K562 (cell line): ENCODE measurements around the gene WDR55. TPM values are rescaled to one million over a fixed set of nuclear protein-coding genes. Genes with fewer than 3 reads are reported as not detected.

Source experiments
- RBM22 ChIP-seq: fragments of 200-400 bp; formaldehyde crosslinking; IDR thresholded peaks from 2 replicates; pipeline ENCODE4 v1.6.1; 2018; ENCODE audit warnings: low read length, low read depth; ENCODE audit not compliant: poor library complexity, severe bottlenecking
- XRCC3 ChIP-seq: fragments of 450-650 bp; IDR thresholded peaks from 2 replicates; pipeline ENCODE4 v1.6.1; 2017; ENCODE audit warnings: mild to moderate bottlenecking, moderate library complexity
- polyA plus RNA-seq, 8 experiments: library from polyadenylated mRNA; depleted of rRNA in 4 of 8; stranded (reverse) in 5 of 8; unstranded in 3 of 8; fragments of >200 nt; fragmentation: Nextera tagmentation in 2 of 8; fragmentation: Illumina TruSeq in 1 of 8; extraction: Ambion mirVana in 2 of 8; extraction: Trizol in 1 of 8; gene quantifications; 2 replicates each; pipeline versions ENCODE4 v1.2.1 to v1.2.3, GENCODE V29; 2011 to 2014; ENCODE audit warnings: inconsistent platforms in 1 of 8, missing spikeins in 1 of 8
- total RNA-seq, 7 experiments: library from RNA; depleted of rRNA in 6 of 7; stranded (reverse); fragments of >200 nt in 6 of 7; fragmentation: Illumina TruSeq in 2 of 7; extraction: Trizol in 2 of 7; gene quantifications; 2 replicates each; pipeline versions ENCODE4 v1.2.1 to v1.2.3, GENCODE V29; 2011 to 2021; ENCODE audit warnings: low replicate concordance in 1 of 7
- TF ChIP-seq, protein P1 (sequence below): IDR thresholded peaks from 2 replicates; pipeline ENCODE4 v1.6.1; 2011; ENCODE audit warnings: borderline replicate concordance, low read depth, mild to moderate bottlenecking, moderate library complexity, low read length; ENCODE audit not compliant: insufficient read depth, poor library complexity, severe bottlenecking
- TF ChIP-seq, protein P2 (sequence below): fragments of 250-450 bp; sonication (Bioruptor Pico); IDR thresholded peaks from 2 replicates; pipeline ENCODE4 v1.4.0; 2020
- TF ChIP-seq, protein P3 (sequence below): fragments of 450-650 bp; IDR thresholded peaks from 2 replicates; pipeline ENCODE4 v1.6.1; 2016; ENCODE audit warnings: mild to moderate bottlenecking, moderate library complexity

The WDR55 gene
- total and polyA plus RNA-seq, 9 of the 15 experiments (the other 6 are each of a cell fraction or from before 2014, with no cell fraction given), result 5.2 to 45.0 (median 29.3) TPM

- TF ChIP-seq, protein P1, sequence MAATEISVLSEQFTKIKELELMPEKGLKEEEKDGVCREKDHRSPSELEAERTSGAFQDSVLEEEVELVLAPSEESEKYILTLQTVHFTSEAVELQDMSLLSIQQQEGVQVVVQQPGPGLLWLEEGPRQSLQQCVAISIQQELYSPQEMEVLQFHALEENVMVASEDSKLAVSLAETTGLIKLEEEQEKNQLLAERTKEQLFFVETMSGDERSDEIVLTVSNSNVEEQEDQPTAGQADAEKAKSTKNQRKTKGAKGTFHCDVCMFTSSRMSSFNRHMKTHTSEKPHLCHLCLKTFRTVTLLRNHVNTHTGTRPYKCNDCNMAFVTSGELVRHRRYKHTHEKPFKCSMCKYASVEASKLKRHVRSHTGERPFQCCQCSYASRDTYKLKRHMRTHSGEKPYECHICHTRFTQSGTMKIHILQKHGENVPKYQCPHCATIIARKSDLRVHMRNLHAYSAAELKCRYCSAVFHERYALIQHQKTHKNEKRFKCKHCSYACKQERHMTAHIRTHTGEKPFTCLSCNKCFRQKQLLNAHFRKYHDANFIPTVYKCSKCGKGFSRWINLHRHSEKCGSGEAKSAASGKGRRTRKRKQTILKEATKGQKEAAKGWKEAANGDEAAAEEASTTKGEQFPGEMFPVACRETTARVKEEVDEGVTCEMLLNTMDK, result no peak
- TF ChIP-seq, protein P2, sequence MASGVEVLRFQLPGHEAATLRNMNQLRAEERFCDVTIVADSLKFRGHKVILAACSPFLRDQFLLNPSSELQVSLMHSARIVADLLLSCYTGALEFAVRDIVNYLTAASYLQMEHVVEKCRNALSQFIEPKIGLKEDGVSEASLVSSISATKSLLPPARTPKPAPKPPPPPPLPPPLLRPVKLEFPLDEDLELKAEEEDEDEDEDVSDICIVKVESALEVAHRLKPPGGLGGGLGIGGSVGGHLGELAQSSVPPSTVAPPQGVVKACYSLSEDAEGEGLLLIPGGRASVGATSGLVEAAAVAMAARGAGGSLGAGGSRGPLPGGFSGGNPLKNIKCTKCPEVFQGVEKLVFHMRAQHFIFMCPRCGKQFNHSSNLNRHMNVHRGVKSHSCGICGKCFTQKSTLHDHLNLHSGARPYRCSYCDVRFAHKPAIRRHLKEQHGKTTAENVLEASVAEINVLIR, result no peak; the same call in 1 of the 2 replicates
- TF ChIP-seq, protein P3, sequence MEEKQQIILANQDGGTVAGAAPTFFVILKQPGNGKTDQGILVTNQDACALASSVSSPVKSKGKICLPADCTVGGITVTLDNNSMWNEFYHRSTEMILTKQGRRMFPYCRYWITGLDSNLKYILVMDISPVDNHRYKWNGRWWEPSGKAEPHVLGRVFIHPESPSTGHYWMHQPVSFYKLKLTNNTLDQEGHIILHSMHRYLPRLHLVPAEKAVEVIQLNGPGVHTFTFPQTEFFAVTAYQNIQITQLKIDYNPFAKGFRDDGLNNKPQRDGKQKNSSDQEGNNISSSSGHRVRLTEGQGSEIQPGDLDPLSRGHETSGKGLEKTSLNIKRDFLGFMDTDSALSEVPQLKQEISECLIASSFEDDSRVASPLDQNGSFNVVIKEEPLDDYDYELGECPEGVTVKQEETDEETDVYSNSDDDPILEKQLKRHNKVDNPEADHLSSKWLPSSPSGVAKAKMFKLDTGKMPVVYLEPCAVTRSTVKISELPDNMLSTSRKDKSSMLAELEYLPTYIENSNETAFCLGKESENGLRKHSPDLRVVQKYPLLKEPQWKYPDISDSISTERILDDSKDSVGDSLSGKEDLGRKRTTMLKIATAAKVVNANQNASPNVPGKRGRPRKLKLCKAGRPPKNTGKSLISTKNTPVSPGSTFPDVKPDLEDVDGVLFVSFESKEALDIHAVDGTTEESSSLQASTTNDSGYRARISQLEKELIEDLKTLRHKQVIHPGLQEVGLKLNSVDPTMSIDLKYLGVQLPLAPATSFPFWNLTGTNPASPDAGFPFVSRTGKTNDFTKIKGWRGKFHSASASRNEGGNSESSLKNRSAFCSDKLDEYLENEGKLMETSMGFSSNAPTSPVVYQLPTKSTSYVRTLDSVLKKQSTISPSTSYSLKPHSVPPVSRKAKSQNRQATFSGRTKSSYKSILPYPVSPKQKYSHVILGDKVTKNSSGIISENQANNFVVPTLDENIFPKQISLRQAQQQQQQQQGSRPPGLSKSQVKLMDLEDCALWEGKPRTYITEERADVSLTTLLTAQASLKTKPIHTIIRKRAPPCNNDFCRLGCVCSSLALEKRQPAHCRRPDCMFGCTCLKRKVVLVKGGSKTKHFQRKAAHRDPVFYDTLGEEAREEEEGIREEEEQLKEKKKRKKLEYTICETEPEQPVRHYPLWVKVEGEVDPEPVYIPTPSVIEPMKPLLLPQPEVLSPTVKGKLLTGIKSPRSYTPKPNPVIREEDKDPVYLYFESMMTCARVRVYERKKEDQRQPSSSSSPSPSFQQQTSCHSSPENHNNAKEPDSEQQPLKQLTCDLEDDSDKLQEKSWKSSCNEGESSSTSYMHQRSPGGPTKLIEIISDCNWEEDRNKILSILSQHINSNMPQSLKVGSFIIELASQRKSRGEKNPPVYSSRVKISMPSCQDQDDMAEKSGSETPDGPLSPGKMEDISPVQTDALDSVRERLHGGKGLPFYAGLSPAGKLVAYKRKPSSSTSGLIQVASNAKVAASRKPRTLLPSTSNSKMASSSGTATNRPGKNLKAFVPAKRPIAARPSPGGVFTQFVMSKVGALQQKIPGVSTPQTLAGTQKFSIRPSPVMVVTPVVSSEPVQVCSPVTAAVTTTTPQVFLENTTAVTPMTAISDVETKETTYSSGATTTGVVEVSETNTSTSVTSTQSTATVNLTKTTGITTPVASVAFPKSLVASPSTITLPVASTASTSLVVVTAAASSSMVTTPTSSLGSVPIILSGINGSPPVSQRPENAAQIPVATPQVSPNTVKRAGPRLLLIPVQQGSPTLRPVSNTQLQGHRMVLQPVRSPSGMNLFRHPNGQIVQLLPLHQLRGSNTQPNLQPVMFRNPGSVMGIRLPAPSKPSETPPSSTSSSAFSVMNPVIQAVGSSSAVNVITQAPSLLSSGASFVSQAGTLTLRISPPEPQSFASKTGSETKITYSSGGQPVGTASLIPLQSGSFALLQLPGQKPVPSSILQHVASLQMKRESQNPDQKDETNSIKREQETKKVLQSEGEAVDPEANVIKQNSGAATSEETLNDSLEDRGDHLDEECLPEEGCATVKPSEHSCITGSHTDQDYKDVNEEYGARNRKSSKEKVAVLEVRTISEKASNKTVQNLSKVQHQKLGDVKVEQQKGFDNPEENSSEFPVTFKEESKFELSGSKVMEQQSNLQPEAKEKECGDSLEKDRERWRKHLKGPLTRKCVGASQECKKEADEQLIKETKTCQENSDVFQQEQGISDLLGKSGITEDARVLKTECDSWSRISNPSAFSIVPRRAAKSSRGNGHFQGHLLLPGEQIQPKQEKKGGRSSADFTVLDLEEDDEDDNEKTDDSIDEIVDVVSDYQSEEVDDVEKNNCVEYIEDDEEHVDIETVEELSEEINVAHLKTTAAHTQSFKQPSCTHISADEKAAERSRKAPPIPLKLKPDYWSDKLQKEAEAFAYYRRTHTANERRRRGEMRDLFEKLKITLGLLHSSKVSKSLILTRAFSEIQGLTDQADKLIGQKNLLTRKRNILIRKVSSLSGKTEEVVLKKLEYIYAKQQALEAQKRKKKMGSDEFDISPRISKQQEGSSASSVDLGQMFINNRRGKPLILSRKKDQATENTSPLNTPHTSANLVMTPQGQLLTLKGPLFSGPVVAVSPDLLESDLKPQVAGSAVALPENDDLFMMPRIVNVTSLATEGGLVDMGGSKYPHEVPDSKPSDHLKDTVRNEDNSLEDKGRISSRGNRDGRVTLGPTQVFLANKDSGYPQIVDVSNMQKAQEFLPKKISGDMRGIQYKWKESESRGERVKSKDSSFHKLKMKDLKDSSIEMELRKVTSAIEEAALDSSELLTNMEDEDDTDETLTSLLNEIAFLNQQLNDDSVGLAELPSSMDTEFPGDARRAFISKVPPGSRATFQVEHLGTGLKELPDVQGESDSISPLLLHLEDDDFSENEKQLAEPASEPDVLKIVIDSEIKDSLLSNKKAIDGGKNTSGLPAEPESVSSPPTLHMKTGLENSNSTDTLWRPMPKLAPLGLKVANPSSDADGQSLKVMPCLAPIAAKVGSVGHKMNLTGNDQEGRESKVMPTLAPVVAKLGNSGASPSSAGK, result 0 out of 2 replicates have a peak, but pooled peaks have one; percentile 23
- TF ChIP-seq RBM22, result no peak
- no peak for TF ChIP-seq XRCC3
Observed at GRCh38 chr5:140664359-140665119, at the start of gene WDR55 (continued).
